GM19452 (cell line): ENCODE results near the gene TCOF1.

Source experiments
- ATAC-seq: cut with Tn5 transposase; IDR thresholded peaks from one replicate; pipeline ENCODE4 v1.9.1; 2021; ENCODE audit not compliant: unreplicated experiment

The TCOF1 gene

GRCh38 chr5:150323819-150324218 is 33.7 kb upstream of the TCOF1 start:
- ATAC-seq: no peak

- no peak for ATAC-seq
Observed at GRCh38 chr5:150325426-150325825, 32.1 kb upstream of the TCOF1 start.

GRCh38 chr5:150326707-150327106 is 30.8 kb upstream of the TCOF1 start:
- no peak for ATAC-seq

GRCh38 chr5:150327139-150327538 is 30.4 kb upstream of the TCOF1 start:
- ATAC-seq: no peak

- no peak for ATAC-seq
Observed at GRCh38 chr5:150328515-150328914, 29.0 kb upstream of the TCOF1 start.

GRCh38 chr5:150329038-150329437 is 28.5 kb upstream of the TCOF1 start:
- ATAC-seq: no peak

GRCh38 chr5:150329881-150330876 is 27.3 kb upstream of the TCOF1 start:
- ATAC-seq: no peak

- no peak for ATAC-seq
Observed at GRCh38 chr5:150333400-150333799, 24.1 kb upstream of the TCOF1 start.

- ATAC-seq: no peak
Observed at GRCh38 chr5:150335778-150336177, 21.7 kb upstream of the TCOF1 start.

- no peak for ATAC-seq
Observed at GRCh38 chr5:150338546-150338945, 19.0 kb upstream of the TCOF1 start.

GRCh38 chr5:150339165-150339564 is 18.3 kb upstream of the TCOF1 start:
- no peak for ATAC-seq

- no peak for ATAC-seq
Observed at GRCh38 chr5:150339841-150340240, 17.7 kb upstream of the TCOF1 start.

GRCh38 chr5:150340614-150341255 is 16.8 kb upstream of the TCOF1 start:
- ATAC-seq: no peak

- no peak for ATAC-seq
Observed at GRCh38 chr5:150341331-150341730, 16.2 kb upstream of the TCOF1 start.

- ATAC-seq: no peak
Observed at GRCh38 chr5:150341989-150342388, 15.5 kb upstream of the TCOF1 start.

- ATAC-seq: no peak
Observed at GRCh38 chr5:150342583-150342982, 14.9 kb upstream of the TCOF1 start.

GRCh38 chr5:150343994-150344631 is 13.4 kb upstream of the TCOF1 start:
- no peak for ATAC-seq

- ATAC-seq: no peak
Observed at GRCh38 chr5:150345716-150346115, 11.8 kb upstream of the TCOF1 start.

- no peak for ATAC-seq
Observed at GRCh38 chr5:150346592-150346991, 10.9 kb upstream of the TCOF1 start.

- ATAC-seq: no peak
Observed at GRCh38 chr5:150347003-150347402, 10.5 kb upstream of the TCOF1 start.

- ATAC-seq: no peak
Observed at GRCh38 chr5:150347451-150347850, 10.0 kb upstream of the TCOF1 start.
